CD4-positive, alpha-beta memory T cell (primary cell): ENCODE data around the gene ANKRD2. TPM values are rescaled to one million over a fixed set of nuclear protein-coding genes. Genes with fewer than 3 reads are reported as not detected.

Experiments
- CTCF ChIA-PET: fragments of 350-600 bp; sonication (Branson Sonifier 250); formaldehyde crosslinking; loops from one replicate; lab custom pipeline; 2021; ENCODE audit warnings: inconsistent platforms; ENCODE audit not compliant: partially characterized antibody; lab: Charles Lee
- POLR2A ChIA-PET: fragments of 350-600 bp; sonication (Branson Sonifier 250); formaldehyde crosslinking; loops from one replicate; lab custom pipeline; 2021; ENCODE audit not compliant: partially characterized antibody; lab: Charles Lee
- DNase-seq, 5 donors: peaks; one replicate each; pipeline versions ENCODE4 v3.0.0 to v3.0.0-alpha.2; 2020 to 2022; ENCODE audit warnings: mixed read lengths in 1 of 5
- H3K27ac ChIP-seq: one replicate; pipeline ENCODE4 v1.7.0; 2013; ENCODE audit warnings: low read depth, low read length
- H3K27me3 ChIP-seq: 2 replicates; pipeline ENCODE4 v1.7.0; 2013; ENCODE audit warnings: mild to moderate bottlenecking, low read length, moderate library complexity; ENCODE audit not compliant: insufficient read depth
- H3K36me3 ChIP-seq: 2 replicates; pipeline ENCODE4 v1.7.0; 2013; ENCODE audit warnings: mild to moderate bottlenecking, low read length, moderate library complexity; ENCODE audit not compliant: insufficient read depth
- H3K4me1 ChIP-seq: 2 replicates; pipeline ENCODE4 v1.7.0; 2013; ENCODE audit warnings: mild to moderate bottlenecking, low read length, moderate library complexity; ENCODE audit not compliant: insufficient read depth
- H3K4me3 ChIP-seq, 2 donors: one replicate each; pipeline ENCODE4 v1.7.0; 2013; ENCODE audit warnings: low read length in 2 of 2, mild to moderate bottlenecking in 1 of 2
- H3K9me3 ChIP-seq, 2 donors: one replicate each; pipeline ENCODE4 v1.7.0; 2013; ENCODE audit warnings: low read length in 2 of 2, control low read depth in 1 of 2; ENCODE audit not compliant: control insufficient read depth in 1 of 2
- H3K27ac Mint-ChIP-seq, 7 donors: one replicate each; pipeline ENCODE4 v1.8.0; 2020 to 2021; ENCODE audit warnings: mixed read lengths in 7 of 7, mild to moderate bottlenecking in 6 of 7, inconsistent platforms in 3 of 7, moderate library complexity in 3 of 7
- H3K27me3 Mint-ChIP-seq, 2 donors: one replicate each; pipeline ENCODE4 v1.8.0; 2020 to 2021; ENCODE audit warnings: mixed read lengths in 2 of 2
- H3K36me3 Mint-ChIP-seq, 2 donors: one replicate each; pipeline ENCODE4 v1.8.0; 2020 to 2021; ENCODE audit warnings: mixed read lengths in 2 of 2, inconsistent platforms in 1 of 2, mild to moderate bottlenecking in 1 of 2
- H3K4me1 Mint-ChIP-seq, 4 donors: one replicate each; pipeline ENCODE4 v1.8.0; 2020 to 2021; ENCODE audit warnings: mixed read lengths in 4 of 4, mild to moderate bottlenecking in 1 of 4
- H3K4me3 Mint-ChIP-seq, 8 donors: one replicate each; pipeline ENCODE4 v1.8.0; 2020 to 2021; ENCODE audit warnings: mixed read lengths in 8 of 8, mild to moderate bottlenecking in 7 of 8, moderate library complexity in 6 of 8, inconsistent platforms in 3 of 8
- H3K9me3 Mint-ChIP-seq, 8 donors: one replicate each; pipeline ENCODE4 v1.8.0; 2020 to 2021; ENCODE audit warnings: mixed read lengths in 8 of 8, mild to moderate bottlenecking in 5 of 8, inconsistent platforms in 3 of 8, moderate library complexity in 1 of 8
- intact Hi-C: fragments of 100-400 bp; cut with micrococcal nuclease; formaldehyde crosslinking; loops from one replicate; pipeline ENCODE4 v1.15.1; 2023
- polyA plus RNA-seq, 2 donors: library from polyadenylated mRNA; unstranded; fragments of 300-500 nt; fragmentation: Illumina TruSeq; gene quantifications; one replicate each; pipeline ENCODE4 v1.2.3, GENCODE V29; 2021
- total RNA-seq, 2 experiments: library from RNA; stranded (reverse); gene quantifications; one replicate each; pipeline ENCODE4 v1.2.3, GENCODE V29; 2021

ANKRD2 gene
- total and polyA plus RNA-seq, 4 experiments from 2014 or later = not detected

DNA sequence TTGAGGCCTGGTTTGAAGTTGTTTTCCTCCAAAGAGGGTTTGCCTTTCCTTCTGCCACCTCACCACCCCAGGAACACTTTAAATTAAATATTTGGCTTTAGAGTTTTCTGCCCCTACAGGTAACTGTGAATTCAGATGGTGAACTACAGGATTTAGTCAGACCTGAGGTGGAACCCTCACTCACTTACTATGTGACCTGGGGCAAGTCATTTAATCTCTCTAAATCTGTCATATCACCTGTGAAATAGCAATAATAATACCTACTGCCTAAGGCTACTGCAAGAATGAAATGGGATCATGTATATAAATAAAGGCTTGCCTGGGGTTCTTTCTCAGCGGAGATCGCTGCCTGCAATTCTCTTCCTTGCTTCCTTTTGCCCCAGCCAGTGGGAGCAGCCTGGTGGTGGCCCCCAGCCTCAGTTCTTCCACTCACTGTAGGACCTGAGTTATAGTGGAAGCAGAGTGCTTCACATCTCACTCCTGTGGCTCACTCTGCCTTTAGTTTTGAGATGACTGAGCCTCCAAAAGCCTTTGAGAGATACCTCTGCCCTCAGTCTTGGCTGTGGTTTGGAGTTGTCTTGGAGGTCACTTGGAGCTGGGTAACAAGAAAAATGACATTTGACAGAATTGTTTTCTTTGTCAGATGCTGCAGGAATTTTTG lies 6.1 kb upstream of the ANKRD2 start:
- peak overlapping the region in 1 of 7 donors; percentile 25 for H3K27ac Mint-ChIP-seq
- no peak overlapping the region for H3K4me3 ChIP-seq
- intact Hi-C loops = no loop called here
- no peak overlapping the region for H3K4me3 Mint-ChIP-seq
- H3K27me3 ChIP-seq = no peaks in the 10 kb centered on the region
- H3K4me1 ChIP-seq = no peaks in the 10 kb centered on the region
- no peak overlapping the region for H3K27ac ChIP-seq
- no peaks in the 10 kb centered on the region for H3K9me3 ChIP-seq
- H3K4me1 Mint-ChIP-seq = no peaks in the 10 kb centered on the region
- H3K9me3 Mint-ChIP-seq = no peaks in the 10 kb centered on the region
- DNase-seq = no peak
- H3K27me3 Mint-ChIP-seq = no peaks in the 10 kb centered on the region
- POLR2A ChIA-PET = no interaction called here
- CTCF ChIA-PET = no interaction called here
- no peaks in the 10 kb centered on the region for H3K36me3 Mint-ChIP-seq
- no peaks in the 10 kb centered on the region for H3K36me3 ChIP-seq

DNA sequence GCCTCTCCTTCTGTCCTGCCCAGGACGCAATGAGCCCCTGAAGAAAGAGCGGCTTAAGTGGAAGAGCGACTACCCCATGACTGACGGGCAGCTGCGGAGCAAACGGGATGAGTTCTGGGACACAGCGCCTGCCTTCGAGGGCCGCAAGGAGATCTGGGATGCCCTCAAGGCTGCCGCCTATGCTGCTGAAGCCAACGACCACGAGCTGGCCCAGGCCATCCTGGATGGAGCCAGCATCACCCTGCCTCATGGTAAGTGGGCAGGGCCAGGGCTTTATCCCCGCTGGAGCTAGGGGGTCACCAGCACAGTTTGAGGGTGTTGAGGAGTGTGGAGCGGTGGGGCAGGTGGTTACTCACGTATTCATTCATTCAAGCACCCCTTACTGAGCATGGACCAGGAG lies 4.7 kb upstream of the ANKRD2 start:
- H3K4me3 Mint-ChIP-seq = no peak overlapping the region
- no peaks in the 10 kb centered on the region for H3K27me3 ChIP-seq
- no peak overlapping the region for H3K4me3 ChIP-seq
- H3K9me3 Mint-ChIP-seq = no peaks in the 10 kb centered on the region
- ChIA-PET CTCF (no interaction called here), POLR2A (no interaction called here)
- H3K27me3 Mint-ChIP-seq = no peaks in the 10 kb centered on the region
- no peak overlapping the region for H3K27ac Mint-ChIP-seq
- intact Hi-C loops = no loop called here
- H3K4me1 ChIP-seq = no peaks in the 10 kb centered on the region
- H3K36me3 Mint-ChIP-seq = no peaks in the 10 kb centered on the region
- no peaks in the 10 kb centered on the region for H3K36me3 ChIP-seq
- no peak for DNase-seq
- H3K27ac ChIP-seq = no peak overlapping the region
- H3K4me1 Mint-ChIP-seq = no peaks in the 10 kb centered on the region
- no peaks in the 10 kb centered on the region for H3K9me3 ChIP-seq

DNA sequence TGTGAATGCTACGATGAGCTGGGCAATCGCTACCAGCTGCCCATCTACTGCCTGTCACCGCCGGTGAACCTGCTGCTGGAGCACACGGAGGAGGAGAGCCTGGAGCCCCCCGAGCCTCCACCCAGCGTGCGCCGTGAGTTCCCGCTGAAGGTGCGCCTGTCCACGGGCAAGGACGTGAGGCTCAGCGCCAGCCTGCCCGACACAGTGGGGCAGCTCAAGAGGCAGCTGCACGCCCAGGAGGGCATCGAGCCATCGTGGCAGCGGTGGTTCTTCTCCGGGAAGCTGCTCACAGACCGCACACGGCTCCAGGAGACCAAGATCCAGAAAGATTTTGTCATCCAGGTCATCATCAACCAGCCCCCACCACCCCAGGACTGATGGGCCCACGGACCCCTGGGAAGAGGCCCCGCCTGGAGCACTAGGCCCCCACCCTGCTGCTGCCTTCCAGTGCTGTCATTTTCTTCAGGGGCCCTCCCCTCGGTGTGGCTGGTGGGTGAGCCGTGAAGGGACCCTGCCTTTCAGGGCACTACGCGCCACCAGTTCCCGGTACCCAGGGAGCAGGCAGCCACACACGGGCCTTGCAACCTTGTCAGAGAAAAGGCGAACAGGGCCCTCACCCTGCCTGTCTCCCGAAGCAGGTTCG lies 2.3 kb upstream of the ANKRD2 start:
- CTCF ChIA-PET = interaction anchor here (1.2 kb wide), 1 partner anchor 11 kb away, joined by 3 read pairs; no protein-coding TSS in a partner anchor
- H3K9me3 ChIP-seq = no peaks in the 10 kb centered on the region
- intact Hi-C loops = no loop called here

DNA sequence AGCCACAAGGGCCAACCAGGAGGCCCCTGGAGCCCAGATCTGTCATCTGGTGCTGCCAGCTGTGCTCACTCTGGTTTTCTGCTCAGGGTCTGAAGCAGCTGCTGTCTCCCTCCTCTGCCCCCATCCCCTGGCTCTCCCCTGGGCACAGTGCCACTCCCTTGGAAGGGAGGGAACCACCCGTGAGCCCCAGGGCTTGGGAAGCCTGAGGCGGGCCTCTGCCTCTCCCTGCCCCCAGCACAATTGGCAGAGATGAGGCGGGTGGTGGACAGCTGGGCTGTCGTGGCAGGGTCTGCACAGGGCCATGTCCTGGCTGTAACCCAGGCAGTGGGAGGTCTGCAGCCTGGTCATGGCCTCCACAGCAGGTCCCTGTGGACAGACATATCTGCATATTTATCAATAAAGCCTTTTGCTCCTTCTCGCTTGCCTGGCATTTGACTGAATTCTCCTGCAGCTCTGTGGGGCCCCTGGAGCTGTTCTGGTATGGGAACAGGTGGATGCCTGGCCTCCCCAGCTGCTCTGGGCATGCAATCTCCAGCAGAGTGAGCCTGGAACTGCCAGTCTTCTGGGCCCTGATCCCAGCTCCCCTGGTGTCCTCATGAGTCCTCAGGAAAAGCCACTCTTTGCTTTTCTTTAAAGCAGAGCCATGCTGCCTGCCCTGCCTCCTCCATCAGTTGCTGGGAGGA lies 1.6 kb upstream of the ANKRD2 start:
- DNase-seq = no peak
- no peaks in the 10 kb centered on the region for H3K9me3 Mint-ChIP-seq
- H3K4me3 Mint-ChIP-seq = no peak overlapping the region
- H3K9me3 ChIP-seq = no peaks in the 10 kb centered on the region
- intact Hi-C loops = no loop called here
- no peak overlapping the region for H3K27ac Mint-ChIP-seq
- no peak overlapping the region for H3K27ac ChIP-seq
- H3K4me1 Mint-ChIP-seq = no peaks in the 10 kb centered on the region
- no peaks in the 10 kb centered on the region for H3K36me3 Mint-ChIP-seq
- H3K27me3 ChIP-seq = no peaks in the 10 kb centered on the region
- no peaks in the 10 kb centered on the region for H3K27me3 Mint-ChIP-seq
- no peaks in the 10 kb centered on the region for H3K36me3 ChIP-seq
- no peaks in the 10 kb centered on the region for H3K4me1 ChIP-seq
- ChIA-PET CTCF (interaction anchor here (0.6 to 1.5 kb wide), 4 partner anchors 37 to 178 kb away, joined by 3 read pairs; no protein-coding TSS in a partner anchor), POLR2A (no interaction called here)
- H3K4me3 ChIP-seq = no peak overlapping the region

More for the DNA sequence above, 2.3 kb upstream of the ANKRD2 start:
- Histone ChIP-seq H3K27me3 (no peaks in the 10 kb centered on the region), H3K4me3 (no peak overlapping the region), H3K4me1 (no peaks in the 10 kb centered on the region), H3K36me3 (no peaks in the 10 kb centered on the region), H3K27ac (no peak overlapping the region)
- Mint-ChIP-seq H3K4me3 (no peak overlapping the region), H3K27me3 (no peaks in the 10 kb centered on the region), H3K27ac (no peak overlapping the region), H3K9me3 (no peaks in the 10 kb centered on the region), H3K4me1 (no peaks in the 10 kb centered on the region), H3K36me3 (no peaks in the 10 kb centered on the region)
- POLR2A ChIA-PET = no interaction called here
- DNase-seq = no peak

DNA sequence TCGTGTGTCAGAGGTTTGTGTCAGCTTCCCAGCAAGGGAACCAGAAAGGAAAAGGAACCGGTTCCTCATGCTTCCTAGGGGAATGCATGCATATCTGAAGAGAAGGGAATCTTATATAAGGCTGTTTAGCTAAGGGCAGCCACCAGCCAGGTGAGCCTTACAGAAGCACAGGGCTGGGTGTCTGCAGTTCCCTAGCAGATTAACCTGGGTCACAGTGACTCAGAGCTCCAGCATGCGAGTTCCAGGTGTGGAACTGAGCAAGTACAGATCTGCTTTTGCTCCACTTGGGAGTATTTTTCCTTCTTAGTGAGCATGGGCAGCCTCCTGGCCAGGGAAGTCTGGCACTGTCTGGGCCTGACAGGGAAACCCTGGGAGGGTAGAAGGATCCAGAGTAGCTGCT lies 957 bp upstream of the ANKRD2 start:
- no peaks in the 10 kb centered on the region for H3K27me3 Mint-ChIP-seq
- DNase-seq = no peak
- no peaks in the 10 kb centered on the region for H3K9me3 ChIP-seq
- no peak overlapping the region for H3K4me3 Mint-ChIP-seq
- H3K4me3 ChIP-seq = no peak overlapping the region
- ChIA-PET CTCF (interaction anchor here (0.6 to 1.5 kb wide), 8 partner anchors 17 to 177 kb away, joined by 3 to 4 read pairs (median 3); no protein-coding TSS in a partner anchor), POLR2A (no interaction called here)
- H3K9me3 Mint-ChIP-seq = no peaks in the 10 kb centered on the region
- no peaks in the 10 kb centered on the region for H3K27me3 ChIP-seq
- H3K27ac Mint-ChIP-seq = no peak overlapping the region
- no peaks in the 10 kb centered on the region for H3K4me1 Mint-ChIP-seq
- H3K36me3 ChIP-seq = no peaks in the 10 kb centered on the region
- H3K27ac ChIP-seq = no peak overlapping the region
- no peaks in the 10 kb centered on the region for H3K4me1 ChIP-seq
- intact Hi-C loops = no loop called here
- no peaks in the 10 kb centered on the region for H3K36me3 Mint-ChIP-seq

DNA sequence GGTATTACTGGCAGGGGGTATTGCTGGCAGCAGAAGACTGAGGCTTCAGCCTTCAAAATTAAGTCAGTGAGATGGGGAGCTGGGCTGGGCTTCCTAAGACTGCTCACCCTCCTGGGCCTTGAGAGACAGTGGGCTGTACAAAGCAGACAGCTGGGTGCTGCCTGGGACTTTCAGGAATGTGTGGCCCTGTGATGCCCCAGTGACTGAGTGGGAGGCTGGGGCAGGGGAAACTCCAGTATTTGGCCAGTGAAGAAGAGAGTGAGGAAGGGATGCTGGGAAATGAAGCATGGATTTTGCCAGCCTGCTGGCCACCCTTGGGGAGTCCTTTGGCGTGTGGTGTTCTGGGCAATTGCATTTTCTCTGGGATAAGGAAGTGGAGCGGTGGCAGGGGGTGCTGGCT lies 442 bp downstream of the ANKRD2 start:
- no peak overlapping the region for H3K4me3 Mint-ChIP-seq
- DNase-seq = no peak
- no peaks in the 10 kb centered on the region for H3K27me3 Mint-ChIP-seq
- H3K36me3 ChIP-seq = no peaks in the 10 kb centered on the region
- no peak overlapping the region for H3K4me3 ChIP-seq
- no peaks in the 10 kb centered on the region for H3K9me3 Mint-ChIP-seq
- H3K9me3 ChIP-seq = no peaks in the 10 kb centered on the region
- H3K27ac Mint-ChIP-seq = no peak overlapping the region
- no peaks in the 10 kb centered on the region for H3K4me1 Mint-ChIP-seq
- no peak overlapping the region for H3K27ac ChIP-seq
- no peaks in the 10 kb centered on the region for H3K27me3 ChIP-seq
- ChIA-PET POLR2A (no interaction called here), CTCF (interaction anchor here (0.9 to 1.3 kb wide), 2 partner anchors 69 to 159 kb away, joined by 3 read pairs; no protein-coding TSS in a partner anchor)
- no peaks in the 10 kb centered on the region for H3K4me1 ChIP-seq
- intact Hi-C loops = no loop called here
- H3K36me3 Mint-ChIP-seq = no peaks in the 10 kb centered on the region

DNA sequence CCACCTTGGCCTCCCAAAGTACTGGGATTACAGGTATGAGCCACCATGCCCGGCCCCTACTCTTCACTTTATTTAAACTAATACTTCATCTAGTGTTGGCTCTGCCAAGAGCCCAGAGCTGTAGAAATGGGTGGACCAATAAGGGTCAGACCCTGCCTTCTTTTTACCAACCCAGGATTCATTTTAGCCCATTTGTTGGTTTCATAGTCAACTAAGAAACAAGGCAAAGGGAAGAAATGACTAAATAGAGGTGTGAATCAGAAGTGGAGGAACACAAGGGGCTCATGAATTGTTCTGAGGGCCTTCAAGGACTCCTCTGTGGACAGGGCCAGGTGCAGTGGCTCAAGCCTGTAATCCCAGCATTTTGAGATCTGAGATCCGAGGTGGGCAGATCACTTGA lies 1.1 kb downstream of the ANKRD2 start:
- H3K27ac Mint-ChIP-seq = no peak overlapping the region
- peaks cover 0 to 2% of the 10 kb centered on the region in 2 donors for H3K27me3 Mint-ChIP-seq
- H3K4me1 Mint-ChIP-seq = no peaks in the 10 kb centered on the region
- H3K27me3 ChIP-seq = no peaks in the 10 kb centered on the region
- no peak for DNase-seq
- H3K4me1 ChIP-seq = no peaks in the 10 kb centered on the region
- no peak overlapping the region for H3K27ac ChIP-seq
- H3K36me3 Mint-ChIP-seq = no peaks in the 10 kb centered on the region
- ChIA-PET POLR2A (no interaction called here), CTCF (interaction anchor here (0.9 to 1.3 kb wide), 2 partner anchors 12 to 68 kb away, joined by 3 to 4 read pairs; no protein-coding TSS in a partner anchor)
- H3K4me3 ChIP-seq = no peak overlapping the region
- no peak overlapping the region for H3K4me3 Mint-ChIP-seq
- H3K9me3 ChIP-seq = no peaks in the 10 kb centered on the region
- intact Hi-C loops = no loop called here
- no peaks in the 10 kb centered on the region for H3K36me3 ChIP-seq
- no peaks in the 10 kb centered on the region for H3K9me3 Mint-ChIP-seq
